Measurements from ENCODE around the gene CXCL17. TPM values are rescaled to one million over a fixed set of nuclear protein-coding genes. Genes with fewer than 3 reads are reported as not detected.

Gene CXCL17, protein sequence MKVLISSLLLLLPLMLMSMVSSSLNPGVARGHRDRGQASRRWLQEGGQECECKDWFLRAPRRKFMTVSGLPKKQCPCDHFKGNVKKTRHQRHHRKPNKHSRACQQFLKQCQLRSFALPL
- not detected in 2 replicates for total RNA-seq

DNA sequence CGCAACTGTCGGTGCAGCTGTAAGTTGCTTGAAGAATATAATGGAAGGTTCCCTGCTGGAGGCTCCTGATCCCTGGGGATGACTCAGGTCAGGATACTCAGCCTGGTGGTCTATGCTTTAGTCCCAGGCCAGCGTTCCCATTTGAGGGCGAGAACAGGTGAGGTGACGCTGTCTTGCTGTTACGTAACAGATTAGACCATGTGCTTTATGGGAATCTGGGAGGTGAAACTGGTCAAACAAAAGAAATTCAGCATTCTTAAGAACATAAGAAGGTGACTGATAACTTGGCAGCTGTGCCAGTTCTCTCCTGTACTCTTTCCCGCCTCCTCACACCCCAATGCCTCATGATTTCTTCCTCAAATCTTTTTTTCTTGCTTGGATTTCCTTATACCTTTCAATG lies at the start of gene CXCL17:
Gene CXCL17, minus strand, starts transcription at position 114 of the 400 bp plus-strand sequence. CDS start 114 bp downstream, outside the sequence.

DNA sequence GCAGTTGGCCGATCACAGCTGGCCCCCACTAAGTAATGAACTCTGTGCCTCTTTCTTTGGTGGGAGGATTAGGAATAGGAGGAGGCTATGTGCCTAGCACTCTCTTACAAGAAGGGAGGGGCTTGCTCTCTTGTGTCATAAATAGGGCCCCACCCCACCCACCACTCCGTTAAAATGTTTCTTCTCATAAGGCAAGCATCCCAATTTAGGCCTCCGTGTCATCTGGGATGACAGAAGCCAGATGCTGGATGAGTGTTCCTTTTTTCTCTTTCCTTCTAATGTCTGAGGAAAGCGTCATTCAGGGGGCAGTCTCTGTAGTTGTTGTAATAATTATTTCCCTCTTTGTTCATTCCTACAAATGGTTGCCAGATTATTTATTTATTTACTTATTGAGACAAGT lies 15.4 kb downstream of the CXCL17 start, which contains the start of gene LIPE:
Gene LIPE, minus strand, starts transcription at position 76 of the 400 bp plus-strand sequence. CDS start 239 bp downstream, outside the sequence.

DNA sequence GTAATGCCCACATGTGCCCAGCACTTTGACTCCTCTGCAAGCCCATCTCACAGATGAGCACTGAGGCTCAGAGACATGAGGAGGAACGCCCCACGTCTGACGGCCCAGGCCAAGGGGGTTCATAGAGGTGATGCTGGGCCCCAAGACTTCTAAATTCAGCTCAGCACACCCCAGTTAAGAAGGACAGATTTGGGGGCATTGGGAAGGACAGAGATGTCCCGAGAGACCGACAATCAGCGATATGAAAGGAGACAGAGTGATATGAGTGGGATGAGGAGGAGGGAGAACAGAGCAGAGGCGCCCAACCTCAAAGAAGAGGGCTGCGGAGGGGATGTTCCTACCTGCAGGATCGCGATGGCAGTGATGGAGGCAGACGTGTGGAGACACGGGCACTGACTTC lies 52.8 kb downstream of the CXCL17 start, which contains the start of gene CNFN:
Gene CNFN, minus strand, starts transcription at position 399 of the 400 bp plus-strand sequence. CDS start 1,260 bp downstream, outside the sequence.

Other genes with a start within 250 kb of the CXCL17 start
- 13.0 and 14.9 TPM in 2 replicates for gene DEDD2, start 225.3 kb downstream of the CXCL17 start, total RNA-seq
- gene ZNF526, start 222.6 kb downstream of the CXCL17 start, total RNA-seq, result 8.5 and 11.7 TPM in 2 replicates
- gene GSK3A, start 200.3 kb downstream of the CXCL17 start, total RNA-seq, result 11.3 and 13.2 TPM in 2 replicates
- 22.4 and 25.8 TPM in 2 replicates for gene ERF, start 187.8 kb downstream of the CXCL17 start, total RNA-seq
- gene CIC, start 173.7 kb downstream of the CXCL17 start, total RNA-seq, result 11.9 and 19.3 TPM in 2 replicates
- 0.09 and 0.27 TPM in 2 replicates for gene PRR19, start 140.8 kb downstream of the CXCL17 start, total RNA-seq
- 19.7 and 52.5 TPM in 2 replicates for gene PAFAH1B3, start 140.3 kb downstream of the CXCL17 start, total RNA-seq
- gene TMEM145, start 129.6 kb downstream of the CXCL17 start, total RNA-seq, result 0.19 TPM in 1 of 2 replicates, not detected in the other
- gene MEGF8, start 117.3 kb downstream of the CXCL17 start, total RNA-seq, result 22.0 and 35.5 TPM in 2 replicates
- not detected in 2 replicates for gene CNFN, start 52.6 kb downstream of the CXCL17 start, total RNA-seq
- gene LIPE, start 15.6 kb downstream of the CXCL17 start, total RNA-seq, result 3.5 and 5.3 TPM in 2 replicates
- gene CEACAM1, start 85.5 kb upstream of the CXCL17 start, total RNA-seq, result 0.38 and 0.63 TPM in 2 replicates
- gene CEACAM8, start 152.0 kb upstream of the CXCL17 start, total RNA-seq, result not detected in 2 replicates

Measured in endothelial cell of coronary artery (primary cell).